Esophagus squamous epithelium (tissue), 5 donors: Measurements from ENCODE around the gene PLIN1. TPM values are rescaled to one million over a fixed set of nuclear protein-coding genes. Genes with fewer than 3 reads are reported as not detected.

ENCODE experiments used
- DNase-seq: peaks from one replicate; lab custom pipeline; 2025; lab: John Stamatoyannopoulos, UW
- H3K27ac ChIP-seq, 4 donors: fragments of 200-600 bp; sonication (generic); one replicate each; pipeline ENCODE4 v1.5.1; 2016 to 2019; ENCODE audit warnings: mild to moderate bottlenecking in 1 of 4
- H3K27me3 ChIP-seq, 4 donors: fragments of 200-600 bp; sonication (generic); 1 replicate in 3 of 4; 2 replicates in 1 of 4; pipeline versions ENCODE4 v1.5.1 to v1.6.0; 2017 to 2021; ENCODE audit warnings: antibody characterized with exemption in 1 of 4
- H3K36me3 ChIP-seq, 3 donors: fragments of 200-600 bp; sonication (generic); one replicate each; pipeline ENCODE4 v1.5.1; 2016 to 2019
- H3K4me1 ChIP-seq, 3 donors: fragments of 200-600 bp; sonication (generic); one replicate each; pipeline ENCODE4 v1.5.1; 2017 to 2019
- H3K4me3 ChIP-seq, 4 donors: fragments of 200-600 bp; sonication (generic); 1 replicate in 3 of 4; 2 replicates in 1 of 4; pipeline ENCODE4 v1.5.1; 2016 to 2019; ENCODE audit warnings: mild to moderate bottlenecking in 2 of 4, moderate library complexity in 1 of 4
- H3K9me3 ChIP-seq, 3 donors: fragments of 200-600 bp; sonication (generic); one replicate each; pipeline ENCODE4 v1.5.1; 2016 to 2019
- POLR2A ChIP-seq, 4 donors: fragments of 450-650 bp; IDR thresholded peaks; one replicate each; pipeline ENCODE4 v1.6.1; 2017; ENCODE audit warnings: antibody characterized with exemption in 4 of 4, mild to moderate bottlenecking in 4 of 4, moderate library complexity in 3 of 4
- WGBS, 2 donors: methylation state at CpG; one replicate each; pipeline ENCODE4 v1.1.5; 2018; 5-methylcytosine and 5-hydroxymethylcytosine counted together
- intact Hi-C: fragments of 100-400 bp; cut with DNase I; formaldehyde crosslinking; loops from one replicate; pipeline ENCODE4 v1.15.0; 2022
- total RNA-seq, 4 donors: library from RNA; depleted of rRNA; stranded (reverse); fragments of >200 nt; gene quantifications; one replicate each; pipeline ENCODE4 v1.1.0, GENCODE V29; 2016
- TF ChIP-seq, protein P1 (sequence below), 6 experiments: fragments of 450-650 bp in 4 of 6; fragments of 200-600 bp in 2 of 6; sonication (generic) in 2 of 6; IDR thresholded peaks; one replicate each; pipeline ENCODE4 v1.5.1; 2016 to 2019; ENCODE audit warnings: antibody characterized with exemption in 6 of 6, mild to moderate bottlenecking in 4 of 6, moderate library complexity in 4 of 6
- donor health status: DM: yes; HTN: yes; CAD: no.

The PLIN1 gene, protein sequence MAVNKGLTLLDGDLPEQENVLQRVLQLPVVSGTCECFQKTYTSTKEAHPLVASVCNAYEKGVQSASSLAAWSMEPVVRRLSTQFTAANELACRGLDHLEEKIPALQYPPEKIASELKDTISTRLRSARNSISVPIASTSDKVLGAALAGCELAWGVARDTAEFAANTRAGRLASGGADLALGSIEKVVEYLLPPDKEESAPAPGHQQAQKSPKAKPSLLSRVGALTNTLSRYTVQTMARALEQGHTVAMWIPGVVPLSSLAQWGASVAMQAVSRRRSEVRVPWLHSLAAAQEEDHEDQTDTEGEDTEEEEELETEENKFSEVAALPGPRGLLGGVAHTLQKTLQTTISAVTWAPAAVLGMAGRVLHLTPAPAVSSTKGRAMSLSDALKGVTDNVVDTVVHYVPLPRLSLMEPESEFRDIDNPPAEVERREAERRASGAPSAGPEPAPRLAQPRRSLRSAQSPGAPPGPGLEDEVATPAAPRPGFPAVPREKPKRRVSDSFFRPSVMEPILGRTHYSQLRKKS
- 1 to 10 TPM in 2 of 4 donors, under 1 TPM in 2; 0.26 to 3.6 (median 0.91) TPM for total RNA-seq

DNA sequence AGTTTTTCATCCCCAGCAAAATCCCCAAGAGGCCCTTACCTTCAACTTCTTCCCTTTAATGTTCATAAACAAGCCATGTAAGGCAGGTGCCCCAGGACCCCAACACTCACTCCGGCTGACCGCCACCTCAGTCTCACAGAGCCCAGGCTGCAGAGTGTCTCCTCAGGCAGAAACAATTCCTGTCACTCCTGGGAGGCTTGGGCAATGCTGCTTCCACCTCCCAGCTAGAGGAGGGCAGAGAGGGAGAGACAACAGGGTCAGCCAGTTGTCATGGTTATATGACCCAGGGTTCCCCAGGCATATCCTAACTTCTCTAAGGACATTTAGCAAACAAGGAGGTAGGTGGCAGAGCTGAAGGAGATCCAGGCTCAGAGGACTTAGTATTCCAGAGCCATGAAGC lies at the start of gene PLIN1:
Gene PLIN1, minus strand, starts transcription at position 156 of the 400 bp plus-strand sequence. CDS start 1,878 bp downstream, outside the sequence.
- H3K27ac ChIP-seq = peak within 1 kb of the TSS in 3 of 4 donors; percentile 49 to 83 (median 56)
- intact Hi-C loops = no loop called here
- H3K9me3 ChIP-seq = no peaks in the 10 kb centered on the region
- TF ChIP-seq, protein P1, sequence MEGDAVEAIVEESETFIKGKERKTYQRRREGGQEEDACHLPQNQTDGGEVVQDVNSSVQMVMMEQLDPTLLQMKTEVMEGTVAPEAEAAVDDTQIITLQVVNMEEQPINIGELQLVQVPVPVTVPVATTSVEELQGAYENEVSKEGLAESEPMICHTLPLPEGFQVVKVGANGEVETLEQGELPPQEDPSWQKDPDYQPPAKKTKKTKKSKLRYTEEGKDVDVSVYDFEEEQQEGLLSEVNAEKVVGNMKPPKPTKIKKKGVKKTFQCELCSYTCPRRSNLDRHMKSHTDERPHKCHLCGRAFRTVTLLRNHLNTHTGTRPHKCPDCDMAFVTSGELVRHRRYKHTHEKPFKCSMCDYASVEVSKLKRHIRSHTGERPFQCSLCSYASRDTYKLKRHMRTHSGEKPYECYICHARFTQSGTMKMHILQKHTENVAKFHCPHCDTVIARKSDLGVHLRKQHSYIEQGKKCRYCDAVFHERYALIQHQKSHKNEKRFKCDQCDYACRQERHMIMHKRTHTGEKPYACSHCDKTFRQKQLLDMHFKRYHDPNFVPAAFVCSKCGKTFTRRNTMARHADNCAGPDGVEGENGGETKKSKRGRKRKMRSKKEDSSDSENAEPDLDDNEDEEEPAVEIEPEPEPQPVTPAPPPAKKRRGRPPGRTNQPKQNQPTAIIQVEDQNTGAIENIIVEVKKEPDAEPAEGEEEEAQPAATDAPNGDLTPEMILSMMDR (IDR thresholded peaks at IDR 0.05) = no peak
- TF ChIP-seq POLR2A (IDR thresholded peaks at IDR 0.05) = no peak
- WGBS, 2 donors = 83% methylated on average over 1 of the region's 2 CpGs; no CpG with 5 or more reads in 1 of the 2 donors
- H3K36me3 ChIP-seq = peaks cover 0 to 19% (median 0%) of the 10 kb centered on the region in 3 donors
- H3K4me1 ChIP-seq = peaks cover 6 to 18% (median 11%) of the 10 kb centered on the region in 3 donors
- H3K27me3 ChIP-seq = no peaks in the 10 kb centered on the region
- no peak for DNase-seq
- H3K4me3 ChIP-seq = no peak within 1 kb of the TSS

DNA sequence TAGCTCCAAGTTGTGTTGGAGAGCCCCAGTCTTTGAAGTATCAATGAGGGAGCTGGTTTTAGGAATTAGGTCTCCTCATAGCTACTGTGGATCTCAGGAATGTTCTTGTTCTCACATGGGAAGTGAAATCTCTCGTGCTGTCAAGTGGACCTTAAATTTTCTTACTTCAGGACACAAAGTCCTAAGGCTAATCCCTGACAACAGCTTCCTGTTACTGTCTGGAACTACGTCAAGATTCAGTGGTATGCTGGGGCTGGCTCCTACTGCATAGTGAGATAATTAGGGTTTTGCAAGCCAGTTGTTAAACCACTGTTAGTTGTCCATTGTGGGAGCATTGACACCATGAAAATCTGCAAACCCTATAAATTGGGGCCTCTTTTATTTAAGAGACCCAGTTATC lies 49.1 kb upstream of the PLIN1 start:
- Histone ChIP-seq H3K27ac (peak overlapping the region in 2 of 4 donors; percentile 25 to 38), H3K9me3 (peaks cover 0 to 6% (median 0%) of the 10 kb centered on the region in 3 donors), H3K4me1 (peaks cover 0 to 2% (median 0%) of the 10 kb centered on the region in 3 donors), H3K36me3 (no peaks in the 10 kb centered on the region), H3K27me3 (peaks cover 0 to 5% (median 0%) of the 10 kb centered on the region in 4 donors), H3K4me3 (no peak overlapping the region)
- no peak for DNase-seq
- intact Hi-C loops = no loop called here
- WGBS, 2 donors = 33 to 59% methylated on average over 2 of the region's 2 CpGs
- no peak for TF ChIP-seq POLR2A (IDR thresholded peaks at IDR 0.05)
- TF ChIP-seq, protein P1 (IDR thresholded peaks at IDR 0.05) = no peak

DNA sequence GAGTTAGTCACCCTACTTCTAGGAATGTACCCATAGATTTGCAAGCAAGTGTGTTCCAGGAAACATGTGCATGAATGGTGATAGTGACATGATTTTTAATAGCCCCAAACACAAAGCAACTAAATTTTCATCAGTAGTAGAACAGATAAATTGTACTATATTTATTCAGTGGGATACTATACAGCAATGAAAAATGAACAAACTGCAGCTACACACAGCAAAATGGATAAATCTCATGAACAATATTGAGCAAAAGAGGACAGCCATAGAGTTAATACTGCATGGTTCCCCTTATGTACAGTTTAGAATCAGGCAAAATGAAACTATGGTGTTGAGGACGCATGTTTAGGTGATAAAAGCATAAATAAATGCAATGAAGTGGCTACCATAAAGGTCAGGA lies 45.9 kb upstream of the PLIN1 start:
- H3K36me3 ChIP-seq = no peaks in the 10 kb centered on the region
- DNase-seq = no peak
- TF ChIP-seq, protein P1 (IDR thresholded peaks at IDR 0.05) = no peak
- TF ChIP-seq POLR2A (IDR thresholded peaks at IDR 0.05) = no peak
- intact Hi-C loops = no loop called here
- H3K27ac ChIP-seq = no peak overlapping the region
- peaks cover 0 to 6% (median 0%) of the 10 kb centered on the region in 4 donors for H3K27me3 ChIP-seq
- no peak overlapping the region for H3K4me3 ChIP-seq
- WGBS, 2 donors = 84 to 92% methylated on average over 1 of the region's 1 CpG
- peaks cover 0 to 2% (median 0%) of the 10 kb centered on the region in 3 donors for H3K4me1 ChIP-seq
- H3K9me3 ChIP-seq = peaks cover 0 to 6% (median 0%) of the 10 kb centered on the region in 3 donors

DNA sequence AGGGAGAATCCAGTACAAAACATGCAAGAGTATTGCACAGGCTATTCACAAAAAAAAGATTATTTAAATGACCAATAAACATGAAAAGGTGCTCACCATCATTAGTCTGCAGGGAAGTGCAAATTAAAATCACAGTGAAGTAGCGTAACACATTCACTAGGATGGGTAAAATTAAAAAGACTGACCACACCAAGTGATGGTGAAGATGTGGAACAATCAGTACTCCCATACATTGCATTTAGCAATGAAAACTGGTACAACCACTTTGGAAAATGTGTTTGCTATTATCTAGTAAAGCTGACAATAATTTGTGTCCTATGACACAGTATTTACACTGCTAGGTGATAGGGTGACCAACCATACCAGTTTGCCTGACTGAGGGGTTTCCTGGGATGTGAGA lies 45.5 kb upstream of the PLIN1 start:
- Histone ChIP-seq H3K27ac (no peak overlapping the region), H3K9me3 (peaks cover 0 to 6% (median 0%) of the 10 kb centered on the region in 3 donors), H3K27me3 (peaks cover 0 to 6% (median 0%) of the 10 kb centered on the region in 4 donors), H3K4me1 (peaks cover 0 to 2% (median 0%) of the 10 kb centered on the region in 3 donors), H3K4me3 (no peak overlapping the region), H3K36me3 (no peaks in the 10 kb centered on the region)
- intact Hi-C loops = no loop called here
- no peak for DNase-seq
- TF ChIP-seq, protein P1 (IDR thresholded peaks at IDR 0.05) = no peak
- TF ChIP-seq POLR2A (IDR thresholded peaks at IDR 0.05) = no peak
- 93 to 100% methylated on average over 1 of the region's 1 CpG for WGBS, 2 donors

DNA sequence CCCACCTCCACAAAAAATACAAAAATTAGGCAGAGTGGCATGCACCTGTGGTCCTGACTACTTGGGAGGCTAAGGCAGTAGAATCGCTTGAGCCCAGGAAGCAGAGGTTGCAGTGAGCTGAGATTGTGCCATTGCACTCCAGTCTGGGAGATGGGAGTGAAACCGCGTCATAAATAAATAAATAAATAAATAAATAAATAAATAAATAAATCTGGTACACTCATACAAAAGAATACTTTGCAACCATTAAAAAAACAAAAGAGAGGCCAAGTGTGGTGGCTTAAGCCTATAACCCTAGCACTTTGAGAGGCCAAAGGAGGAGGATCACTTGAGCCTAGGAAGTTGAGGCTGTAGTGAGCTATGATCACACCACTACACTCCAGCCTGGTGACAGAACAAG lies 43.9 kb upstream of the PLIN1 start:
- no peak for DNase-seq
- intact Hi-C loops = no loop called here
- H3K27ac ChIP-seq = no peak overlapping the region
- no peaks in the 10 kb centered on the region for H3K4me1 ChIP-seq
- peaks cover 0 to 6% (median 0%) of the 10 kb centered on the region in 4 donors for H3K27me3 ChIP-seq
- no peak overlapping the region for H3K4me3 ChIP-seq
- peaks cover 0 to 6% (median 0%) of the 10 kb centered on the region in 3 donors for H3K9me3 ChIP-seq
- no peaks in the 10 kb centered on the region for H3K36me3 ChIP-seq
- TF ChIP-seq, protein P1 (IDR thresholded peaks at IDR 0.05) = no peak
- TF ChIP-seq POLR2A (IDR thresholded peaks at IDR 0.05) = no peak
- WGBS, 2 donors = 62 to 69% methylated on average over 3 of the region's 3 CpGs
